Osteoblast (primary cell): ENCODE data around the gene ZNF771. TPM values are rescaled to one million over a fixed set of nuclear protein-coding genes. Genes with fewer than 3 reads are reported as not detected.
"Not testable (repeated sequence)": the region's sequence is repeated elsewhere in the genome, so short reads cannot be mapped to it uniquely, and the experiment has no call there.

Experiments
- DNase-seq: peaks from one replicate; pipeline ENCODE4 v3.0.0; 2011; ENCODE audit warnings: low spot score, mixed read lengths; ENCODE audit not compliant: insufficient read length; ENCODE audit errors: missing footprints
- H2AFZ ChIP-seq: 2 replicates; pipeline ENCODE4 v1.6.0; 2011; ENCODE audit warnings: mild to moderate bottlenecking, low read length
- H3K27ac ChIP-seq: 2 replicates; pipeline ENCODE4 v1.5.1; 2011; ENCODE audit warnings: mild to moderate bottlenecking, low read depth, low read length, moderate library complexity
- H3K27me3 ChIP-seq: 2 replicates; pipeline ENCODE4 v1.6.0; 2012; ENCODE audit warnings: mild to moderate bottlenecking, control low read depth, inconsistent platforms, low read length, moderate library complexity; ENCODE audit not compliant: insufficient read depth
- H3K36me3 ChIP-seq: 2 replicates; pipeline ENCODE4 v1.5.1; 2011; ENCODE audit warnings: mild to moderate bottlenecking, low read length, control low read depth, moderate library complexity; ENCODE audit not compliant: insufficient read depth
- H3K4me1 ChIP-seq: 2 replicates; pipeline ENCODE4 v1.5.1; 2011; ENCODE audit warnings: mild to moderate bottlenecking, low read length, control low read depth, moderate library complexity; ENCODE audit not compliant: insufficient read depth
- H3K4me2 ChIP-seq: 2 replicates; pipeline ENCODE4 v1.6.0; 2011; ENCODE audit warnings: mild to moderate bottlenecking, low read length; ENCODE audit not compliant: insufficient read depth
- H3K4me3 ChIP-seq: fragments of 200-600 bp; sonication (generic); 3 replicates; pipeline ENCODE4 v1.5.1; 2012; ENCODE audit warnings: mild to moderate bottlenecking, low read length, inconsistent platforms; ENCODE audit not compliant: insufficient read depth
- H3K79me2 ChIP-seq: 2 replicates; pipeline ENCODE4 v1.6.0; 2012; ENCODE audit warnings: mild to moderate bottlenecking, low read length, control low read depth, inconsistent platforms; ENCODE audit not compliant: insufficient read depth
- H3K9me3 ChIP-seq: 2 replicates; pipeline ENCODE4 v1.5.1; 2011; ENCODE audit warnings: low read depth, low read length, control low read depth
- H4K20me1 ChIP-seq: 2 replicates; pipeline ENCODE4 v1.6.0; 2012; ENCODE audit warnings: mild to moderate bottlenecking, low read length, control low read depth; ENCODE audit not compliant: insufficient read depth
- CTCF ChIP-seq: IDR thresholded peaks from 2 replicates; pipeline ENCODE4 v1.5.1; 2011; ENCODE audit warnings: mild to moderate bottlenecking, low read depth, low read length, moderate library complexity; ENCODE audit errors: extremely low read depth
- total RNA-seq: library from RNA; depleted of rRNA; stranded (reverse); fragments of >200 nt; gene quantifications from 2 replicates; pipeline ENCODE4 v1.2.3, GENCODE V29; 2012

Gene ZNF771
- total RNA-seq, 1 donor: 14.8 TPM

DNA sequence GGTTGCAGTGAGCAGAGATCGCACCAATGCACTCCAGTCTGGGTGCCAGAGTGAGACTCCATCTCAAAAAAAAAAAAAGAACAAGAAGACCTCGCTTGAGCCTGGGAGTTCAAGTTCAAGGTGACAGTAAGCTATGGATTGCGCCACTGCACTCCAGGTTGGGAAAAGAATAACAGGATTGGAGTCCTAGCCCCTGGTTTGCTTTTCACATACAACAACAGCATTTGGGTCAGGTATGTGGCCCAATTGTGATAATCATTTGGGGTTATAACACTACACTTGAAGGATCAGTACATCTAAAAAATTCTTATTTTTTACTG is 41.7 kb downstream of the ZNF771 start:
- no peak overlapping the region for H2AFZ ChIP-seq
- H3K4me1 ChIP-seq: peaks cover 14% of the 10 kb centered on the region
- no peak overlapping the region for H3K4me2 ChIP-seq
- no peaks in the 10 kb centered on the region for H3K27me3 ChIP-seq
- DNase-seq: no peak
- peaks cover 9% of the 10 kb centered on the region for H4K20me1 ChIP-seq
- no peak overlapping the region for H3K27ac ChIP-seq
- no peak overlapping the region for H3K4me3 ChIP-seq
- peaks cover 15% of the 10 kb centered on the region for H3K79me2 ChIP-seq
- H3K36me3 ChIP-seq: peaks cover 6% of the 10 kb centered on the region
- TF ChIP-seq CTCF: no peak
- no peaks in the 10 kb centered on the region for H3K9me3 ChIP-seq

GRCh38 chr16:30452709-30453580 is 45.5 kb downstream of the ZNF771 start:
- H3K36me3 ChIP-seq, H3K27me3 ChIP-seq, H4K20me1 ChIP-seq, H3K4me1 ChIP-seq, H3K9me3 ChIP-seq, H3K79me2 ChIP-seq, H3K4me2 ChIP-seq, DNase-seq, H3K27ac ChIP-seq, H2AFZ ChIP-seq, H3K4me3 ChIP-seq: not testable (repeated sequence)

- Histone ChIP-seq H3K36me3 (no peaks in the 10 kb centered on the region), H4K20me1 (no peaks in the 10 kb centered on the region), H3K27ac (no peak overlapping the region), H3K9me3 (no peaks in the 10 kb centered on the region), H3K4me3 (no peak overlapping the region), H3K27me3 (no peaks in the 10 kb centered on the region), H2AFZ (no peak overlapping the region), H3K4me2 (no peak overlapping the region), H3K4me1 (no peaks in the 10 kb centered on the region), H3K79me2 (no peaks in the 10 kb centered on the region)
- no peak for DNase-seq
- TF ChIP-seq CTCF: no peak
These were observed 48.9 kb downstream of the ZNF771 start for GRCh38 chr16:30456302-30456701.

GRCh38 chr16:30457256-30457655 is 49.9 kb downstream of the ZNF771 start:
- no peaks in the 10 kb centered on the region for H4K20me1 ChIP-seq
- no peaks in the 10 kb centered on the region for H3K27me3 ChIP-seq
- no peak overlapping the region for H3K27ac ChIP-seq
- H3K4me3 ChIP-seq: no peak overlapping the region
- H2AFZ ChIP-seq: no peak overlapping the region
- no peaks in the 10 kb centered on the region for H3K4me1 ChIP-seq
- H3K36me3 ChIP-seq: no peaks in the 10 kb centered on the region
- H3K4me2 ChIP-seq: no peak overlapping the region
- no peak for TF ChIP-seq CTCF
- H3K9me3 ChIP-seq: no peaks in the 10 kb centered on the region
- H3K79me2 ChIP-seq: no peaks in the 10 kb centered on the region
- DNase-seq: no peak
